Lung (tissue), 12 donors: Measurements from ENCODE around the gene HSFX3. TPM values are rescaled to one million over a fixed set of nuclear protein-coding genes. Genes with fewer than 3 reads are reported as not detected.
"Not testable (repeated sequence)": the region's sequence is repeated elsewhere in the genome, so short reads cannot be mapped to it uniquely, and the experiment has no call there.

Source experiments
- ATAC-seq: fragments of 200-7000 bp; cut with Tn5 transposase; one replicate; pipeline ENCODE4 v1.9.1; 2020; ENCODE audit warnings: moderate number of reproducible peaks; ENCODE audit not compliant: insufficient read depth, low FRiP score
- DNase-seq, 3 donors: peaks; one replicate each; pipeline ENCODE4 v3.0.0-alpha.2; 2013 to 2017
- H3K27ac ChIP-seq, 2 donors: one replicate each; pipeline ENCODE4 v1.5.1; 2013; ENCODE audit warnings: mild to moderate bottlenecking in 2 of 2, moderate library complexity in 2 of 2, control low read depth in 1 of 2, inconsistent platforms in 1 of 2, low read depth in 1 of 2, low read length in 1 of 2
- H3K27me3 ChIP-seq, 3 donors: one replicate each; pipeline ENCODE4 v1.5.1; 2013; ENCODE audit warnings: low read length in 2 of 3; ENCODE audit not compliant: control insufficient read depth in 3 of 3, insufficient read depth in 3 of 3
- H3K36me3 ChIP-seq, 4 donors: one replicate each; pipeline ENCODE4 v1.5.1; 2013; ENCODE audit warnings: low read length in 4 of 4, mild to moderate bottlenecking in 1 of 4, moderate library complexity in 1 of 4; ENCODE audit not compliant: control insufficient read depth in 4 of 4, insufficient read depth in 4 of 4
- H3K4me1 ChIP-seq, 5 donors: one replicate each; pipeline ENCODE4 v1.5.1; 2013; ENCODE audit warnings: low read length in 5 of 5, mild to moderate bottlenecking in 2 of 5, moderate library complexity in 1 of 5; ENCODE audit not compliant: control insufficient read depth in 5 of 5, insufficient read depth in 5 of 5
- H3K4me3 ChIP-seq: one replicate; pipeline ENCODE4 v1.5.1; 2013; ENCODE audit warnings: mild to moderate bottlenecking, control low read depth, moderate library complexity
- H3K9ac ChIP-seq, 2 donors: one replicate each; pipeline ENCODE4 v1.5.1; 2013; ENCODE audit warnings: low read length in 2 of 2, control low read depth in 1 of 2; ENCODE audit not compliant: insufficient read depth in 1 of 2
- H3K9me3 ChIP-seq, 4 donors: one replicate each; pipeline ENCODE4 v1.5.1; 2013; ENCODE audit warnings: low read length in 3 of 4, mild to moderate bottlenecking in 1 of 4, moderate library complexity in 1 of 4; ENCODE audit not compliant: control insufficient read depth in 4 of 4, insufficient read depth in 3 of 4
- CTCF ChIP-seq: IDR thresholded peaks from 2 replicates; pipeline ENCODE4 v1.5.1; 2012; ENCODE audit warnings: mild to moderate bottlenecking; ENCODE audit errors: control extremely low read depth, extremely low read depth
- WGBS, 2 donors: extraction: QIAGEN DNeasy Blood & Tissue Kit; methylation state at CpG; one replicate each; pipeline ENCODE4 v1.1.7; 2013; 5-methylcytosine and 5-hydroxymethylcytosine counted together
- polyA plus RNA-seq, 2 donors: library from polyadenylated mRNA; stranded (reverse); fragments of 200-250 nt; gene quantifications; one replicate each; pipeline ENCODE4 v1.2.1, GENCODE V29; 2013
- total RNA-seq, 2 donors: library from RNA; depleted of rRNA in 1 of 2; stranded (reverse); fragments of >200 nt in 1 of 2; gene quantifications; one replicate each; pipeline ENCODE4 v1.2.1, GENCODE V29; 2014 to 2021
- donor health status: control.
- donor health status: control.
- donor health status: Bipolar disorder and iron deficiency.
- donor health status: healthy.
- donor health status: DM: yes; HTN: yes; CAD: no.

Gene HSFX3
- total and polyA plus RNA-seq, 4 donors = not detected

- ATAC-seq (peak; percentile 60), DNase-seq (peak; percentile 91 to 94 (median 92))
- peaks cover 0 to 4% (median 0%) of the 10 kb centered on the region in 4 donors for H3K36me3 ChIP-seq
- 1 to 34% methylated on average over 16 to 34 of the region's 34 CpGs for WGBS, 2 donors
- H3K4me1 ChIP-seq = peaks cover 0 to 4% (median 0%) of the 10 kb centered on the region in 5 donors
- H3K9ac ChIP-seq = no peak overlapping the region
- no peak for TF ChIP-seq CTCF
- H3K4me3 ChIP-seq = peak overlapping the region; percentile 34
- H3K27ac ChIP-seq = peak overlapping the region; percentile 83 to 89
- H3K9me3 ChIP-seq = peaks cover 0 to 3% (median 0%) of the 10 kb centered on the region in 4 donors
- no peaks in the 10 kb centered on the region for H3K27me3 ChIP-seq
Observed at GRCh38 chrX:149539283-149540130, 10.2 kb downstream of the HSFX3 start.

- H3K9ac ChIP-seq = not testable (repeated sequence)
Observed at GRCh38 chrX:149537474-149537873, 12.2 kb downstream of the HSFX3 start.

GRCh38 chrX:149534926-149535602, 14.7 kb downstream of the HSFX3 start:
- H3K9me3 ChIP-seq, DNase-seq, H3K27me3 ChIP-seq: not testable (repeated sequence)

More at GRCh38 chrX:149537474-149537873, 12.2 kb downstream of the HSFX3 start:
- WGBS, 2 donors = 60 to 77% methylated on average over 5 to 8 of the region's 11 CpGs
- not testable (repeated sequence) for ATAC-seq, H3K36me3 ChIP-seq, H3K9me3 ChIP-seq, DNase-seq, H3K27ac ChIP-seq, H3K4me3 ChIP-seq, H3K4me1 ChIP-seq, H3K27me3 ChIP-seq

GRCh38 chrX:149533999-149534398, 15.7 kb downstream of the HSFX3 start:
- H3K36me3 ChIP-seq, ATAC-seq, H3K9me3 ChIP-seq, H3K27me3 ChIP-seq, H3K9ac ChIP-seq, H3K27ac ChIP-seq, DNase-seq, H3K4me3 ChIP-seq, H3K4me1 ChIP-seq: not testable (repeated sequence)
- WGBS, 2 donors = 88 to 96% methylated on average over 7 to 10 of the region's 11 CpGs

More at GRCh38 chrX:149534926-149535602, 14.7 kb downstream of the HSFX3 start:
- H3K27ac ChIP-seq, H3K9ac ChIP-seq, H3K4me3 ChIP-seq, ATAC-seq, H3K36me3 ChIP-seq, H3K4me1 ChIP-seq: not testable (repeated sequence)
- 55 to 80% methylated on average over 3 of the region's 3 CpGs for WGBS, 2 donors

GRCh38 chrX:149532868-149533267, 16.9 kb downstream of the HSFX3 start:
- ATAC-seq, H3K27me3 ChIP-seq, H3K36me3 ChIP-seq, H3K27ac ChIP-seq, H3K4me3 ChIP-seq, H3K9ac ChIP-seq, H3K4me1 ChIP-seq, DNase-seq, H3K9me3 ChIP-seq: not testable (repeated sequence)
- WGBS, 2 donors = 83% methylated on average over 1 of the region's 3 CpGs; no CpG with 5 or more reads in 1 of the 2 donors
